IPS-NIHi11 (cell line): ENCODE data around the gene WDR46.
"Not testable (repeated sequence)": the region's sequence is repeated elsewhere in the genome, so short reads cannot be mapped to it uniquely, and the experiment has no call there.

ENCODE experiments used
- DNase-seq: peaks from one replicate; pipeline ENCODE4 v3.0.0; 2012; ENCODE audit warnings: mixed read lengths, low spot score

WDR46 gene

DNA sequence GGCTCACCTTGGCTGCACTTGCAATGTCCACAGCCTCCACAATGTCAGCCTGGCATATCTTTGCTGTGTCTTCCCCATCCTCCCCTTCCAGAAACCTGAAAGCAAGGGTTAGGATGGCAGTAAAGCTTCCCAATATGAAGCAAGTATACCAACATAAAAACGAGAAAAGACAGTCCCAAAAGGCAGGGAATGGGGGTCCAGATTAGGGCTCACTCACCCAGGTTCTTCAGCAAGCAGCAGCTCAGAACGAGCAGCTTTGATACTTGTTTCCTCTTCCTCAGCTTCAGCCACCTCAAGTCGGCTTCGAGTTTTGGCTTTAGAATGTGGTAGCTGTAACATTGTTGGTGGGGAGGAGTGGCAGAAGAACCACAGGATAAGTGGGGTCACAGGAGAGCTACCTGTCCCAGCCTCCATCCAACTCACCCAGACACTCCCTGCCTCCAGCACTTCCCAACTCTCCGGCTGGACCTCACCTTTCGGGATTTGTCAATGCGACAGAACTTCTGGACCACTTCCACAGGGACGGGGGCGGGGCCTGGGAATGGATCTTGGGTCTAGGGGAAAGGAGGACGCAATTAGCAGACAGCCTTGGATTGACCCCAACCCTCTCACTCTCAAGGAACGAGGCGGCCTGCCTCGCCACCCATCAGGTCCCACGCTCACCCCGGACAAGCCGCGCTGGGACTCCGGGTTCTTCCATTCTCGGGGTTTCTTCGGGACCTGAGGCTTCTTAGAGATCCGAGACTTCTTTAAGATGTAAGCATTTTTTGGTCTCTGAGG lies 708 bp downstream of the WDR46 start:
- DNase-seq = peak; percentile 11

DNA sequence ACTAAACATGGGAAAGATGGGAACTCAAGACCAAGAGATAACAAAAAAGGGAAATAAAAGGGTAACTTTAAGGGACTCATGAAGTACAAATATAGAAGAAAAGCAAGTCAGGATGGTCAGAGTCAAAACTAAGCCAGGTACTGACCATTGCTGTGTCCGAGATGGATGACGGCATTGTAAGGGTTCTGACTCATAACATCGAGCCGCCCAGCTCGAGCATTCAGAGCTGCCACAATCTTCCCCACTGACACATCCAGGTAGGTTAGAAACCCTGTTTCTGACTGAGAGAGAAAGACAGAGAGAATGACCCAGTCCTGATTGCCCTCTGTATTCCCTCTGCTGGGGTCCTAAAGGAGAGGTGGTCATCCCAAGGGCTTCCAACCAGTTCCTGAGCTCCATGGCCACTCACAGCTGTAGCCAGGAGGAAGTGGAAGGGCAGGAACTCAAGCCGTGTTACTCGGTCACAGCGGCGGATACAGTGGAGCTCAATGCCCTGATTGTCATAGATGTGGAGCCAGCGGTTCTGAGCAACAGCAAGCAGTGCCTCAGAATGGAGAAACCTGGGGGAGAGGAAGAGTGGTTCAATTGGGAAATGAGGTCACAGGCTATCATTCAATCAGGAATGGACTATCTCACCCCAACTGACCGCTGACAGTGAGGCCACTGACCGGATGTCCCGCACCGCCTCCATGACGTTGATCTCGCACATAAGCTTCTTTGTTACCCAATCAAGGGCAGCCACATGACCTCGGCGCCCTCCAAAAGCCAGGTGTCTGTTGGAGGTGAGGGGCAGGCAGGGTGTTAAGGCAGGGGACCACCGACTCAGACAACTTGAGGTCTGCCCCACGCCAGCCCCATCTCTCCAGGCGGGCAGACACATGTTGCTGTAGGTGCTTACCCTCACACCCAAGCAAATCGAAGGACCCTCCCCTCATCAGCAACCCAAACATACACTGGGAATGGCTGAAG lies 1.8 kb downstream of the WDR46 start:
- DNase-seq = no peak

DNA sequence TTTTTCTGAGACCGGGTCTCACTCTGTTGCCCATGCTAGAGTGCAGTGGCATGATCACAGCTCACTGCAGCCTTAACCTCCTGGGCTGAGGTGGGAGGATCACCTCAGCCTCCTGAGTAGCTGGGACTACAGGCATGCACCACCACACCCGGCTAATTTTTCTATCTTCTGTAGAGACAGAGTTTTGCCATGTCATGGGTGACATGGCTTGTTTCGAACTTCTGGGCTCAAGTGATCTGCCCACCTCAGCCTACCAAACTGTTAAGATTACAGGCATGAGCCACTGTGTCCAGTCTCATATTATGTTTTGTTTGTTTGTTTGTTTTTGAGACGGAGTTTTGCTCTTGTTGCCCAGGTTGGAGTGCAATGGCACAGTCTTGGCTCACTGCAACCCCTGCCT lies 3.8 kb downstream of the WDR46 start:
- not testable (repeated sequence) for DNase-seq

DNA sequence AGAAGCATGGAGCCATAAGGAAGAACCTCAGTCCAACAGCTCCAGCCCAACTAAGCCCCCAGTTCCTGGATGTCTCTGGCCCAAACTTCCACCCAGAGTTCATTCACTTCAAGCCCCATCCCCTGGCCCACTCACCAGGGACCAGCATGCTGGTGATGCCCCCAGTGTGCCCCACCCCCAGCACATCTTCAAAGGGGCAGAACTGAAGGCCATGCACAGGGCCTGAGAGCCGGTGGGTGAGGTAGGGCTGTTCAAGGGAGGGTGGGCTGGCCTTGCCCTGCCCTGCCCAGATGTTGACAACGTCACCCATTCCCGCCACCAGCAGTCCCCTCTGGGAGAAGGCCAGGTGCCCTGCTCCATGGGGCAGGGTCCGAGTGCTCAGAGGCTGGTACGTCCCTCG lies 8.5 kb downstream of the WDR46 start:
- DNase-seq = no peak

DNA sequence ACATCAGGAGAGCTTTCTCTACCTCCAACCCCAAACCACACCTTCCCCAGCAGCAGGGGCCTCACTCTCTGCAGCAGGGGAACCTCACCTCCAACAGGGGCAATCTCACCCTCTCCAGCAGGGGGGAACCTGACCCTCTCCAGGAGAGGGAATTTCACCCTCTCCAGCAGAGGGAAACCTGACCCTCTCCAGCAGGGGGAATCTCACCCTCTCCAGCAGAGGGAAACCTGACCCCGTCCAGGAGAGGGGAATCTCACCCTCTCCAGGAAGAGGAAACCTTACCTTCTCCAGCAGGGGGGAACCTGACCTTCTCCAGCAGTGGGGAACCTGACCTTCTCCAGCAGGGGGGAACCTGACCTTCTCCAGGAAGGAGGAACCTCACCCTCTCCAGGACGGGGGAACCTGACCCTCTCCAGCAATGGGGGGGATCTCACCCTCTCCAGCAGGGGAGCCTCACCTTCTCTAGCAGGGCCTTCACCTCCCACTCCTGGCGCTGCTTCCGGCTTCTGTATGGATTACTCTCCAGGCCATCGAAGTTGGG lies 9.0 kb downstream of the WDR46 start:
- peak; percentile 73 for DNase-seq

DNA sequence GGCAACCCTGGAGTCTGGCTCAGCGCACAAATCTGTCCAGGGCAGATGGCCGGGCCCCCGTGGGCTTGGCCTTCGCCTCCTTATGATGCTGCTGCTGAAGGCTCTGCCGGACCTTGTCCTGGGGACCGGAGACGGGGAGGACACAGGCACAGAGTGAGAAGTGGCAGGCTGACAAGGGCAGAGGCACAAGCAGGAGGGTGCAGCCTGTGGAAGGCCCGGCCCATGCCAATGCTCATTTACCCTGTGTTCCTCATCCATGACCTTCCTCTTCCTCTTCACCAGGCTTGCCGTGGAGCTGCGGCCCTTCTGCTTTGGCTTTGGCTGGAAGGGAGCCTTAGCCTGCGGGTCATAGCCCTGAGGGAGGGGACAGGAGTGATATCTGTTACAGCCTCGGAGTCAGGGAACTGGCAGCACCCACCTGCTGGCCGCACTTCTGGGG lies 9.8 kb downstream of the WDR46 start:
- no peak for DNase-seq

DNA sequence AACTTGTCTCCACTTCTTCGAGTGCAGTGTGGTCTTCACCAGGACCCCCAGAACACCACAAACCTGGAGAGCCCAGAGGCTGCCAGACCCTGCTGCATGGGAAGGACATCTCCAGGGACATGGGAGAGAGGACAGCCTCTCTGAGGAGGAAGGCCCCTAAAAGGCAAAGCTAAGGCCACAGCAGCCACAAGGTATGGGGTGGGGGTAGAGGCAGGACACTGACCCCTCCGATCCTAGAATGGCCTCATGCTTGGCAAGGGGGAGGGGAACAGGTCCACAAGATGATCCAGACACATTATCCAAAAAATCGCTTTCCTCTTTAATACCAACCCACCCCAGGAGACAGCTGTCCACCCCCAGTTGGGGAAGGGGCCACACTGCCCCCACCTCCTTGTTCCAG lies 10.2 kb downstream of the WDR46 start:
- DNase-seq = no peak

DNA sequence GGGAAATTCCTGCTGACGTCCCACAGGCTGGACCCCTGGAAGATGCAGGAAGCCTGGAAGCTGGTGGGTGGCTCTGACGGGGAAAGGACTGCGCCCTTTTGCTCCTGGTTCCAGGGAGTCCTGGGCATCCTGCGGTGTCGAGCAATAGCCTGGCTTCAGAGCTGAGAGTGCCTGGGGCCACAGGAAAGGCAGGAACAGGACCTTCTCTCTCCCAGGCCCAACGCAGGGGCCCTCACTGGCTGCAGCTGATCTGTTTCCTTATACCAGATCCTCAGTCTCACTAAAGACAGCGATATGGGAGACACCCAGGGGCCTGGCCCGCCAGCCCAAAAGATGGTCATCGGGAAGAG lies 10.7 kb downstream of the WDR46 start:
- DNase-seq = no peak

DNA sequence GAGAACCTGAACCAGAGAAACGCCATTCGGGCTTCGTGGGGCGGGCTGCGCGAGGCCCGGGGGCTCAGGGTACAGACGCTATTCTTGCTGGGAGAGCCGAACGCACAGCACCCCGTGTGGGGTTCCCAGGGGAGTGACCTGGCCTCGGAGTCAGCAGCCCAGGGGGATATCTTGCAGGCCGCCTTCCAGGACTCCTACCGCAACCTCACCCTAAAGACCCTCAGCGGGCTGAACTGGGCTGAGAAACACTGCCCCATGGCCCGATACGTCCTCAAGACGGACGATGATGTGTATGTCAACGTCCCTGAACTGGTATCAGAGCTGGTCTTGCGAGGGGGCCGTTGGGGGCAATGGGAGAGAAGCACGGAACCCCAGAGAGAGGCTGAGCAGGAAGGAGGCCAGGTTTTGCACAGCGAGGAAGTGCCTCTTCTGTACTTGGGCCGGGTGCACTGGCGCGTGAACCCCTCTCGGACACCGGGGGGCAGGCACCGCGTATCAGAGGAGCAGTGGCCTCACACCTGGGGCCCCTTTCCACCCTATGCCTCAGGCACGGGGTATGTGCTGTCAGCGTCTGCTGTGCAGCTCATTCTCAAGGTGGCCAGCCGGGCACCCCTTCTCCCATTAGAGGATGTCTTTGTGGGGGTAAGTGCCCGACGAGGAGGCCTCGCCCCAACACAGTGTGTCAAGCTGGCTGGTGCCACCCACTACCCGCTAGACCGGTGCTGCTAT lies 11.2 kb downstream of the WDR46 start:
- peak; percentile 37 for DNase-seq

DNA sequence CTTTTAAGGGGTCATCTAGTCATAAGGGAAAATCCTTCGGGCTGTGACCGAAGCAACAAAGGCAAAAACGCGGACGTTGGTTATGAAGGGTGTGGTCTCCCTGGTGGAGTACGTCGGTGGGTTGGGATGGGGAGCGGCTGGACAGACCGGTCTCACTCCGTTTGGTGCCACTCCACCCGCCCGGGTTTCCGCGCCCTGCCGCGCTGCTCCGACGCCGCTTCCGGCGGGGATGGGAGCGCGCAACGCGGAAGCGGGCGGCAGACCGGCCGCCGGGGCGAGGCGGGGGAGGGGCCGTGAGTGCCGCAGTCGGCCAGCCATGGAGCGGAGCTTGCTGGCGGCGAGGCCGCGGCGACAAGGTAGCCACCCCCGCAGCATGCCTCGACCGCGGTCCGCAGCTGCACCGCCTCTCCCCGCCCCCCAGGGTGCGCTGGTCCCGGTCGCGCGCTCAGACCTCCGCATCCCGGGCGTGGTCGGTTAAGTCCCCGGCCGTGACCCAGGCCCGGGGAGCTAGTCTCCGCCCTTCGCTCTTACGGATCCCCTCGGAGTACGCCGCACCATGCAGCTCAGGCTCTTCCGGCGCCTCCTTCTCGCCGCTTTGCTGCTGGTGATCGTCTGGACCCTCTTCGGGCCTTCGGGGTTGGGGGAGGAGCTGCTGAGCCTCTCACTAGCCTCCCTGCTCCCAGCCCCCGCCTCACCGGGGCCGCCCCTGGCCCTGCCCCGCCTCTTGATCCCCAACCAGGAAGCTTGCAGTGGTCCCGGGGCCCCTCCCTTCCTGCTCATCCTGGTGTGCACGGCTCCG lies 12.0 kb downstream of the WDR46 start, which contains the start of gene B3GALT4:
B3GALT4 (plus strand) TSS at position 260 of the 799 bp plus-strand sequence; CDS start at position 557, 297 bp downstream.
- DNase-seq = peak; percentile 90

DNA sequence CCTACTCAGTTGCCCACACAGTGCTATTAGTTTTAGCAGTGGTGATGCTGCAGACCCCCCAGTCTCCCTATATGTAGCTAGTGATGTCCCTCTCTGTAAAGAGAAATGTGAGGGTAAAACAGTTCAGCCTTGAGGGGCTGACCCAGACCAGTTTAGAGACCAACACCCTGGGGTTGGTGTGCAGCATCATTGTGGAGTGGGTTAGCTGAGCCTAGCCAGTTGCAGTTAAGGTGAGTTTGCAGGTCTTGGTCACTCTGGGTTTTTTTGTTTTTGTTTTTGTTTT lies 12.5 kb downstream of the WDR46 start:
- no peak for DNase-seq

DNA sequence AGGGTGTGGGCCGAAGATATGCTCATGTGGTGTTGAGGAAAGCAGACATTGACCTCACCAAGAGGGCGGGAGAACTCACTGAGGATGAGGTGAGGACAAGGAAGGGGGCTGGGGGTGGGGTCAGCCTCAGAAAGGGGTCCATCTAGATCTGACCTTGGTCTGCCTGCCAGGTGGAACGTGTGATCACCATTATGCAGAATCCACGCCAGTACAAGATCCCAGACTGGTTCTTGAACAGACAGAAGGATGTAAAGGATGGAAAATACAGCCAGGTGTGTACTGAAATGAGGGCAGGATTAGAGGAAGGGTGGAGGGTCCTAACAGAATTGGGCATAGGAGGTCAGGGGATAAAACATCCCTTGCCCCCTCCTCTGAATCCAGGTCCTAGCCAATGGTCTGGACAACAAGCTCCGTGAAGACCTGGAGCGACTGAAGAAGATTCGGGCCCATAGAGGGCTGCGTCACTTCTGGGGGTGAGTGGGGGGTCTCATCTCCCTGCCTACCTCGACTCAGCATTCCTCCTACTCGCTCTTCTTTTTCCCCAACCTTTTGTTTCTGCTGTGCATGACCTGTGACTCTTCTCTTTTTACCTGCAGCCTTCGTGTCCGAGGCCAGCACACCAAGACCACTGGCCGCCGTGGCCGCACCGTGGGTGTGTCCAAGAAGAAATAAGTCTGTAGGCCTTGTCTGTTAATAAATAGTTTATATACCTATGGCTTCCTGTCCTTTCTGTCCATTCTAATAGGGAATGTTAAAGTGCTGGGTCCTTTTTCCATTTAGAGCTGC lies 13.1 kb downstream of the WDR46 start:
- not testable (repeated sequence) for DNase-seq

DNA sequence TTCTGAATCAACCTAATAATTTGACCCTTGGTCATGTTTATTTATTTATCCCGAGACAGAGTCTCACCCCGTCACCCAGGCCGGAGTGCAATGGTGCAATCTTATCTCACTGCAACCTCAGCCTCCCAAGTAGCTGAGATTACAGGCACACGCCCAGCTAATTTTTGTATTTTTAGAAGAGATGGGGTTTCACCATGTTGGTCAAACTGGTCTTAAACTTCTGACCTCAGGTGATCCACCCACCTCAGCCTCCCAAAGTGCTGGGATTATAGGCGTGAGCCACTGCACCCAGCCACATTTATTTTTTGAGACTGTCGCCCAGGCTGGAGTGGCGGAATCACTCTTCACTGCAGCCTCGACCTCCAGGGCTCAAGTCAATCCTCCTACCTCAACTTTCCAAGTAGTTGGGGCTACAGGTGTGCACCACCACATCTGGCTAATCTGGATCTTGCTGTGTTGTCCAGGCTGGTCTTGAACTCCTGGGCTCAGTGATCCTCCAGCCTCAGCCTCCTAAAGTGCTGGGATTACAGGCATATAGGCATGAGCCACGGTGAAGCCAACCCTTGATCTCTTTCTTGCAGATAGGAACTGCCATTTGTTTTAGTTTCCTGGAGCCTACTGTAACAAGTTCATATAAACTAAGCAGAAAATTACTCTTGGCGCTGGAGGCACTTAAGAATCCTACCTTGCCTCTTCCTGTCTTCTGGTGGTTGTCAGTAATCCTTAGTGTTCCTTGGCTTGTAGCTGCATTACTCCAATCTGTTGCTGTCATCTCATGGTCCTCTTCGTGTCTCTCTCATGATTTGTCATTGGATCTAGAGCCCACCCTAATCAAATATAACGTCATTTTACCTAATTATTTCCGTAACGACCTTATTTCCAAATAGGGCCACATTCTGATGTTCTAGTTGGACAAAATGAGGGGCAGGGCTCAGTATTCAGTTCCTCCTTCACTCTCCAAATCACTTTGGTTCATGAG lies 14.8 kb downstream of the WDR46 start:
- no peak for DNase-seq

DNA sequence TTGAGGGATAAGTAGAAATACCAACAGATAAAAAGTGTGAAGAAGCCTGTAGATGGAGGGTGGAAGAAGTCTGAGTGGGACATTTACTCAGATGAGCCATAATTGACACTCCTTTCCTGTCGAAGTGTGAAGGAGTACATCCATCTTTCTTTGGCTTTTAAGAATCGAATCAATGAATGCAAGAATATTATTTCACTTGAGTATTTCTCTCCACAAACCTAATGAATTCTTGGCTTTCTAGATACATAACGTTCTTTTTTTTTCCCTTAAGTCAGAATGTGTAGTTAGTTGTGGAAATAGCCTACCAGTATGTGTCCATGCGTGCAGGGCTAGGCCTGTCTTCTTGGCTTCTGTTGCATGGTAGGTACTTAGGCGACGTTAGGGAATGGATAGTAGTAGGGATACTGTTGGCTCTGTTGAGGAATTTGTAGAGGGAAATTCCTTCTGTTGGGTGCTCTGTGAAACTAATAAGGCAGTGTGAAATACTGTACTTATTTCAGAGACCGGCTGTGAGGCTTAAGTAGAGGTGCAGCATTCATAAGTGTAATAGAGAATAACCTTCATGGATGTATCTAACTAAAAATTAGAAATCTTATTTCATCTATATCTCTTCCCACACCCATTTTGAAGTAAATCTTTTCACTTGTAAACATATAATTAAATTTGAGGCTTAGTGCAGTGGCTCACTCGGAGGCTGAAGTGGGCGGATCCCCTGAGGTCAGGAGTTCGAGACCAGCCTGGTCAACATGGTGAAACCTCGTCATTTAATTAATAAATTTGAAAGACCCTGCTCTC lies 15.7 kb downstream of the WDR46 start:
- DNase-seq = no peak

DNA sequence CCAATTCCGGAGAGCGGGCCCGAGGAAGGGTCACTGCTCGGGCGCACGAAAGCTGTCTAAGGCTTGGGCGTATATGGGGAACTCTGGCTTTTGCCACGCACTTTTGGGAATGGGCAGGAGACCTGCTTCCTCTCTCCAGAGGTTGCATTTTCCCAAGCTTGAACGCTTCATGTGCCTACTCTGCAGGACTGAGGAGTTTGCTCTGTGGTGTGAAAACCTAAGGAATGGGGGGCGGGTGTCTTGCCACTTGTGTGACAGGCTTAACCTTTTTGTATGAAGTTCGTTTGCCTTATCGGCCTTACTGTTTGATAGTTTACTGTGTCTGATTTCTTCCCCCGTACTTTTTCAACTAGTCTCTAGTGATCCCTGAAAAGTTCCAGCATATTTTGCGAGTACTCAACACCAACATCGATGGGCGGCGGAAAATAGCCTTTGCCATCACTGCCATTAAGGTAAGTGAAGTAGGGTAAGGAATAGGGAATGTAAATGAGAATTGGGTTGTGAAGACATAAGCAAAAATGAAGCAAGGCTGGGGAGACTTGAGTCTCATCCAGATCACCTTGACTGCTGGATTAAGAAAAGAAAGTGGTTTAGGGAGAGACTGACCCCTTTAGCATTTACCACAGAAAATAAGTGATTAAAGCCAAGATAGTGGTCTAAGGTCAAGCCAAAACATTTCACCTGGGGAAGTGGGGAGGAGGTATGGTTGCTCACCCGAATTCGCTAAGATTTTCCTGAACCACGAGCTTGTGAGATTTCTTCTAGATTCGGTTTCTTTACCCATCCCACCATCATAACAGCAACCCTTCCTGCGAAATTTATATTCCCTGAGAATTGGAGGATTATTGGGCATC lies 16.5 kb downstream of the WDR46 start:
- DNase-seq = no peak

DNA sequence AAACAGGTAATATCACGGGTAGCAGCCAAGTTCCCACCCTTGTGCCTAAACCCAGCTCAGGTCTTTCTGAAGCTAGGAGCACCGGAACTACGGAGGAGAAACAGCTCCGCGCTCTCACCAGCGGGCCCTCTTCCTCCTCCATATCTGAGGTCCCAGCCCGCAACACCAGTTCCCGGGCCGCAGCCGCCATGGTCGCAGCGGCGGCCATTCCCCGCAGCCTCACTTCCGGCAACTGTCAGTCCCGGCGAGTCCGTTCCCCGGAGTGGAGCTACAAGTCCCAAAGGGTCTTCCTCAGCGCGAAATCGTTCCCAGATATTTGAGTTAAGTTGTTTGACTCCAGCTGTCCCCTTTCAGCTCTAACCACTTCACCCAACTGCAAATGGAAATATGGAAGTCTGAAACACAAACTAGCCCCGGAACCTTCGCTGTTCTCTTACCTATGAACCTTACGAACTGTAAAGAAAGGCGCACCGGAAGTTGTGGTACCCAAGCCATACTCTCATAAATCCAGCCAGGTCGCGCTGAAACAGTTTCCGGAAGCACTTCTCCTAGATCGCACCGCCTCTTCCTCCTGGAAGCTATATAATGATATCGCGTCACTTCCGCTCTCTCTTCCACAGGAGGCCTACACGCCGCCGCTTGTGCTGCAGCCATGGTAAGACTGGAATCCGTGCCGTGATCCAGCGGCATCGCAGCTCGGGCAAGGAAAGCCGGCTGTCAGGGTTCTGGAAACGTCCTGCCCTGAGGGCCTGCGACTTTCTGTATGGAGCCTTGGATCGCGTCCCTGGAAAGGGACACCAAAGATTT lies 17.4 kb downstream of the WDR46 start, which contains the start of the genes RPS18 and VPS52:
RPS18 (plus strand) TSS at position 608 of the 807 bp plus-strand sequence; CDS start at position 653, 45 bp downstream.
VPS52 (minus strand) TSS at position 409 of the 807 bp plus-strand sequence; CDS start at position 208, 201 bp downstream.
- peak; percentile 87 for DNase-seq
